ENCODE data around the gene PCGF2. TPM values are rescaled to one million over a fixed set of nuclear protein-coding genes. Genes with fewer than 3 reads are reported as not detected.
A peak's percentile ranks its signal among the peaks of the same experiment; 100 is the strongest.

The PCGF2 gene
- total and polyA plus RNA-seq, 10 of the 15 experiments (the other 5 are each of a cell fraction or from before 2014, with no cell fraction given): 2.7 to 35.6 (median 7.2) TPM

GRCh38 chr17:38747463-38748148 is 530 bp downstream of the PCGF2 start (continued):
- no peak for TF ChIP-seq EZH2 (IDR thresholded peaks at IDR 0.05; ENCODE audit: borderline replicate concordance, control insufficient read depth, low read depth, low read length)
- TF ChIP-seq, protein P1, sequence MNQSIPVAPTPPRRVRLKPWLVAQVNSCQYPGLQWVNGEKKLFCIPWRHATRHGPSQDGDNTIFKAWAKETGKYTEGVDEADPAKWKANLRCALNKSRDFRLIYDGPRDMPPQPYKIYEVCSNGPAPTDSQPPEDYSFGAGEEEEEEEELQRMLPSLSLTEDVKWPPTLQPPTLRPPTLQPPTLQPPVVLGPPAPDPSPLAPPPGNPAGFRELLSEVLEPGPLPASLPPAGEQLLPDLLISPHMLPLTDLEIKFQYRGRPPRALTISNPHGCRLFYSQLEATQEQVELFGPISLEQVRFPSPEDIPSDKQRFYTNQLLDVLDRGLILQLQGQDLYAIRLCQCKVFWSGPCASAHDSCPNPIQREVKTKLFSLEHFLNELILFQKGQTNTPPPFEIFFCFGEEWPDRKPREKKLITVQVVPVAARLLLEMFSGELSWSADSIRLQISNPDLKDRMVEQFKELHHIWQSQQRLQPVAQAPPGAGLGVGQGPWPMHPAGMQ (IDR thresholded peaks at IDR 0.05; ENCODE audit: borderline replicate concordance): no peak
- TF ChIP-seq GABPA (IDR thresholded peaks at IDR 0.05; ENCODE audit: low read depth): no peak
- no peak for TF ChIP-seq MEF2A (IDR thresholded peaks at IDR 0.05; ENCODE audit: insufficient read depth, low read depth, low read length)
- TF ChIP-seq NBN (IDR thresholded peaks at IDR 0.05): peak; percentile 33
- TF ChIP-seq, protein P2, sequence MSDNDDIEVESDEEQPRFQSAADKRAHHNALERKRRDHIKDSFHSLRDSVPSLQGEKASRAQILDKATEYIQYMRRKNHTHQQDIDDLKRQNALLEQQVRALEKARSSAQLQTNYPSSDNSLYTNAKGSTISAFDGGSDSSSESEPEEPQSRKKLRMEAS (IDR thresholded peaks at IDR 0.05; ENCODE audit: low read depth, low read length): no peak
- TF ChIP-seq NR2F1 (conservative IDR thresholded peaks at IDR 0.05): 0 out of 2 replicates have a peak, but pooled peaks have one; percentile 24
- no peak; the same call in 1 of the 2 replicates for TF ChIP-seq SMARCA5 (IDR thresholded peaks at IDR 0.05)
- no peak for TF ChIP-seq SPI1 (IDR thresholded peaks at IDR 0.05; ENCODE audit: borderline replicate concordance, insufficient read depth, low read depth, low read length)
- TF ChIP-seq MYC (IDR thresholded peaks at IDR 0.05; ENCODE audit: insufficient read depth, insufficient read length, insufficient replicate concordance, low read length, severe bottlenecking): no peak
- no peak for TF ChIP-seq SP1 (IDR thresholded peaks at IDR 0.05; ENCODE audit: low read depth, low read length)
- TF ChIP-seq YY1 (IDR thresholded peaks at IDR 0.05; ENCODE audit: low read depth, low read length): peak; percentile 79
- TF ChIP-seq ATF7 (IDR thresholded peaks at IDR 0.05; ENCODE audit: low read depth): no peak
- no peak for TF ChIP-seq ZNF24 (IDR thresholded peaks at IDR 0.05)
- TF ChIP-seq CREB1 (IDR thresholded peaks at IDR 0.05; ENCODE audit: low read depth): no peak
- no peak for TF ChIP-seq JUNB (IDR thresholded peaks at IDR 0.05)
- no peak for TF ChIP-seq DPF2 (IDR thresholded peaks at IDR 0.05)
- TF ChIP-seq MLLT1 (IDR thresholded peaks at IDR 0.05): no peak
- no peak for TF ChIP-seq E2F4 (IDR thresholded peaks at IDR 0.05; ENCODE audit: low read depth, low read length)
- TF ChIP-seq, protein P3, sequence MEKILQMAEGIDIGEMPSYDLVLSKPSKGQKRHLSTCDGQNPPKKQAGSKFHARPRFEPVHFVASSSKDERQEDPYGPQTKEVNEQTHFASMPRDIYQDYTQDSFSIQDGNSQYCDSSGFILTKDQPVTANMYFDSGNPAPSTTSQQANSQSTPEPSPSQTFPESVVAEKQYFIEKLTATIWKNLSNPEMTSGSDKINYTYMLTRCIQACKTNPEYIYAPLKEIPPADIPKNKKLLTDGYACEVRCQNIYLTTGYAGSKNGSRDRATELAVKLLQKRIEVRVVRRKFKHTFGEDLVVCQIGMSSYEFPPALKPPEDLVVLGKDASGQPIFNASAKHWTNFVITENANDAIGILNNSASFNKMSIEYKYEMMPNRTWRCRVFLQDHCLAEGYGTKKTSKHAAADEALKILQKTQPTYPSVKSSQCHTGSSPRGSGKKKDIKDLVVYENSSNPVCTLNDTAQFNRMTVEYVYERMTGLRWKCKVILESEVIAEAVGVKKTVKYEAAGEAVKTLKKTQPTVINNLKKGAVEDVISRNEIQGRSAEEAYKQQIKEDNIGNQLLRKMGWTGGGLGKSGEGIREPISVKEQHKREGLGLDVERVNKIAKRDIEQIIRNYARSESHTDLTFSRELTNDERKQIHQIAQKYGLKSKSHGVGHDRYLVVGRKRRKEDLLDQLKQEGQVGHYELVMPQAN (conservative IDR thresholded peaks at IDR 0.05): peak; percentile 51; the same call in 1 of the 2 replicates
- peak; percentile 71; the same call in 1 of the 2 replicates for TF ChIP-seq BACH1 (IDR thresholded peaks at IDR 0.05; ENCODE audit: borderline replicate concordance)
- peak; percentile 14; the same call in 1 of the 2 replicates for TF ChIP-seq POLR2A (IDR thresholded peaks at IDR 0.05; ENCODE audit: low read depth, low read length)
- no peak for TF ChIP-seq MYB (IDR thresholded peaks at IDR 0.05; ENCODE audit: borderline replicate concordance, low read depth, low read length)
- TF ChIP-seq, protein P4, sequence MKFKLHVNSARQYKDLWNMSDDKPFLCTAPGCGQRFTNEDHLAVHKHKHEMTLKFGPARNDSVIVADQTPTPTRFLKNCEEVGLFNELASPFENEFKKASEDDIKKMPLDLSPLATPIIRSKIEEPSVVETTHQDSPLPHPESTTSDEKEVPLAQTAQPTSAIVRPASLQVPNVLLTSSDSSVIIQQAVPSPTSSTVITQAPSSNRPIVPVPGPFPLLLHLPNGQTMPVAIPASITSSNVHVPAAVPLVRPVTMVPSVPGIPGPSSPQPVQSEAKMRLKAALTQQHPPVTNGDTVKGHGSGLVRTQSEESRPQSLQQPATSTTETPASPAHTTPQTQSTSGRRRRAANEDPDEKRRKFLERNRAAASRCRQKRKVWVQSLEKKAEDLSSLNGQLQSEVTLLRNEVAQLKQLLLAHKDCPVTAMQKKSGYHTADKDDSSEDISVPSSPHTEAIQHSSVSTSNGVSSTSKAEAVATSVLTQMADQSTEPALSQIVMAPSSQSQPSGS (IDR thresholded peaks at IDR 0.05; ENCODE audit: low read length): no peak
- TF ChIP-seq LARP7 (IDR thresholded peaks at IDR 0.05): peak; percentile 48; the same call in 1 of the 2 replicates

Measured in GM12878 (cell line).